C4-2B (cell line): ENCODE measurements around the gene SOD2.

Experiments used
- H3K27ac ChIP-seq: fragments of 450-650 bp; 2 replicates; pipeline ENCODE4 v1.5.1; 2017
- ZFX ChIP-seq: fragments of 450-650 bp; IDR thresholded peaks from 2 replicates; pipeline ENCODE4 v1.6.1; 2017
- TF ChIP-seq, protein P1 (sequence below): fragments of 450-650 bp; conservative IDR thresholded peaks from 2 replicates; pipeline ENCODE4 v1.5.1; 2017; ENCODE audit warnings: mild to moderate bottlenecking

The SOD2 gene

DNA sequence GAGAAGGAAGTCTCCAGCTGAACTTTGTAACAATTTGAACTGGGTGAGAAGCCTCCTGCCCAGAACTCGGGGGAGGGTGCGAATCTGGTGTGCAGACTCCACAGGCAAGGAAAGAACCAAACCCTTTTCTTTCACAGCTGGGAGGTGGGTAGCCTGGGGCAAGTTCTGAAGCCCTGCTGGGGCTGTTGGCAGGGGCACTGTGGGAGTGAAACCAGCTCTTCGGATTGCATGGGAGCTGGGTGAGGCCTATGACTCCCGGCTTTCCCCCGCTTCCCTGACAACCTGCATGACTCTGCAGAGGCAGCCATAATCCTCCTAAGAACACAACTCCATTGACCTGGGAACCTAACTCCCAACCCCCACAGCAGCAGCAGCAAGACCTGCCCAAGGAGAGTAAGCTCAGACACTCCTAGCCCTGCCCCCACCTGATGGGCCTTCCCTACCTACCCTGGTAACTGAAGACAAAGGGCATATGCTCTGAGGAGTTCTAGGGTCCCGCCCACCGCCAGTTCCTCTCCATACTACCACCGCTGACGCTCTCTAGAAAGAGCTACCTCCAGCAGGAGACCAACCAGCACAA is 37.5 kb downstream of the SOD2 start:
- no peak for TF ChIP-seq ZFX
- TF ChIP-seq, protein P1, sequence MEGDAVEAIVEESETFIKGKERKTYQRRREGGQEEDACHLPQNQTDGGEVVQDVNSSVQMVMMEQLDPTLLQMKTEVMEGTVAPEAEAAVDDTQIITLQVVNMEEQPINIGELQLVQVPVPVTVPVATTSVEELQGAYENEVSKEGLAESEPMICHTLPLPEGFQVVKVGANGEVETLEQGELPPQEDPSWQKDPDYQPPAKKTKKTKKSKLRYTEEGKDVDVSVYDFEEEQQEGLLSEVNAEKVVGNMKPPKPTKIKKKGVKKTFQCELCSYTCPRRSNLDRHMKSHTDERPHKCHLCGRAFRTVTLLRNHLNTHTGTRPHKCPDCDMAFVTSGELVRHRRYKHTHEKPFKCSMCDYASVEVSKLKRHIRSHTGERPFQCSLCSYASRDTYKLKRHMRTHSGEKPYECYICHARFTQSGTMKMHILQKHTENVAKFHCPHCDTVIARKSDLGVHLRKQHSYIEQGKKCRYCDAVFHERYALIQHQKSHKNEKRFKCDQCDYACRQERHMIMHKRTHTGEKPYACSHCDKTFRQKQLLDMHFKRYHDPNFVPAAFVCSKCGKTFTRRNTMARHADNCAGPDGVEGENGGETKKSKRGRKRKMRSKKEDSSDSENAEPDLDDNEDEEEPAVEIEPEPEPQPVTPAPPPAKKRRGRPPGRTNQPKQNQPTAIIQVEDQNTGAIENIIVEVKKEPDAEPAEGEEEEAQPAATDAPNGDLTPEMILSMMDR = no peak
- no peak overlapping the region for H3K27ac ChIP-seq

DNA sequence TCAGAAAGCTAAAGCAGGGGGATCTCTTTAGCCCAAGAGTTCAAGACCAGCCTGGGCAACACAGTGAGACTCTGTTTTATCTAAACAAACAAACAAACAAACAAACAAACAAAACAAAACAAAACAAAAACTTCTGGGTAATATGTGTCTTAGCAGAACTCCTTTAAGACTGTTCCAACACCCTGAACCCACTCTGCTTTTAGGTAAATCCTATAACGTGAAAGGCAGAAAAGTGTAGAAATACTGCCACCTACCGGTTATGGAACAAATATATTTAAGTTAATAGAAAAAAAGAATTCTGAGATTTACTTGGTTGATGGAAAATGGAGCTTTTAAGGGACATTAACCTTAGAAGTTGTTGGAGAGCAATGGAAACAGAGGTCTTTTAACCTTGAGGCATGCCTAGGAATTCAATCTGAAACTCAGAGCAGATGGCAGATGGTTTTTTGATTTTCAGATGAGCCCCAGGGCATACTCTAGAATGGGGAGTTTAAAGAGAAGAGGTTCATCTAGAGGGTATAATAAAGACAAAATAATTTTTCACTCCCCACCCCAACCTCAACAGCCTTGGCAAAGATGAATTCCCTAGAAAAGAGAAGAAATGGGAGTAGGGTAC is 38.5 kb downstream of the SOD2 start:
- TF ChIP-seq, protein P1 = peak; percentile 26
- TF ChIP-seq ZFX = no peak
- no peak overlapping the region for H3K27ac ChIP-seq

DNA sequence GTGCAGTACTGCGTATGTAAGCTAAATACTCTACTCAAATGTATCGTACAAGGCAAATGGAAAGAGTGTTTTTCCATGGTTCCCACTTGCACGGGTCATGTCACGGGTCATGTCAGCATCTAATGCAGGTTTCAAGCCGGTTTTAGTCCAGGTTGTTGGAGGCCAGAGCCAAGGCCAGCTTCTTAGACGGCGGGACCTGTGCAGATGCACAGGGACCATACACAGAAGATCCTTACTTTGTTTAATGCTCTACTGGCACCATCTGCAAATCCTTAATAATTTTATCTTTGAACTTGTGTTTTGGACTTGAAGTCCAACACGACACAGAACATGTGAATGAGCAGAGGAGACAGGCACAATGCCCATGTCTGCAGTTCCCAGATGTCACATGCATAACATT is 42.7 kb downstream of the SOD2 start:
- H3K27ac ChIP-seq = no peak overlapping the region
- TF ChIP-seq ZFX = no peak
- TF ChIP-seq, protein P1 = no peak

DNA sequence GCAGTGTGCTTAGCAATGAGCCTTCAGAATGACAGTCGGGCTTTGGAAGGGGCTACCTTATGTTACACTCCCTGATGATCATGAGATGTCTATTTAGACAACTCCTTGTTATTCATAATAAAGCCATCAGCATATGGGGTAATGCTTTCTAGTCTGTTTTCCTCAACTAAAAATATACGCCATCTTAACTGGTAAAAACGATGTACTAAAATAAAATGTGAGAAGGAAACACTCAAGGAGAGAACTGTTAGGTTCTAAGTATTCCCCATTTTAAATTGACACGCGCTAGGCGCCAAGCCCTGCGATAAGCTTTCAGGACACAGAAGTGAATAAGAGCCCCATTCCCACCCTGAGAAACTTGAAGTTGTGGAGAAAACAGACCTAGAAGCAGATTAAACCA is 43.6 kb downstream of the SOD2 start:
- no peak overlapping the region for H3K27ac ChIP-seq
- TF ChIP-seq, protein P1 = no peak
- no peak for TF ChIP-seq ZFX

DNA sequence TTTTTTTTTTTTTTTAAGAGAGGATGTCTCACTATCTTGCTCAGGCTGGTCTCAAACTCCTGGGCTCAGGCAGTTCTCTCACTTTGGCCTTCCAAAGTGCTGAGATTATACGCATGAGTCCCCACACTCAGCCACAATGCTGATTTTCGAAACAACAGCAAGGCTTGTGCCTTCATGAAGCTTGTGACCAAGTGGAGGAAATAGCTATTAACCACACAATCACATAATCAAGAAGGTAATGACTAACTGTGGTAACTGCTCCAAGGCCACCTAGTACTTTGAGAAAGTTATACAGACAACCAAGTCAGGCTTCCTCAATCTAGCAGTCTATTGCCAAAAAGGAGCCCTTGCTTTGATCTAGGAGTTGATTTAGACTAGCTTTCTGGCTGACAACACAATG is 46.3 kb downstream of the SOD2 start:
- TF ChIP-seq ZFX = no peak
- TF ChIP-seq, protein P1 = no peak
- H3K27ac ChIP-seq = no peak overlapping the region

DNA sequence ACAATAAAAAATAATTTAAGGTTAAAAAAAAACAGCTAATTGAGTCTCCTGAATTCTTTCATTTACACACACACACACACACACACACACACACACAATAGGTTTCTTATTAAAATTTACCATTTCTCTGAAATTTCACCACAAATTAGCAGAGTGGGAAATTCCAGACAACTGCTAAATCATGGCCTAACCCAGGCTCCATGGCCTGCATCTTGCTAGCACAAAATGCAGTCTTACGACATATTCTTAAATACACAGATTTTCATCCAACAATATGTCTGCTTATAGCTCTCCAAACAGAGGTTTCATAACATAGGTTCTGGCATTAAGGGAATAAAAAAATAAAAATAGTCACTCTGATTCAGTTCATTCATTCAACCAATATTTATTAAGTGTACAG is 46.9 kb downstream of the SOD2 start:
- no peak for TF ChIP-seq ZFX
- TF ChIP-seq, protein P1 = no peak
- H3K27ac ChIP-seq = no peak overlapping the region

DNA sequence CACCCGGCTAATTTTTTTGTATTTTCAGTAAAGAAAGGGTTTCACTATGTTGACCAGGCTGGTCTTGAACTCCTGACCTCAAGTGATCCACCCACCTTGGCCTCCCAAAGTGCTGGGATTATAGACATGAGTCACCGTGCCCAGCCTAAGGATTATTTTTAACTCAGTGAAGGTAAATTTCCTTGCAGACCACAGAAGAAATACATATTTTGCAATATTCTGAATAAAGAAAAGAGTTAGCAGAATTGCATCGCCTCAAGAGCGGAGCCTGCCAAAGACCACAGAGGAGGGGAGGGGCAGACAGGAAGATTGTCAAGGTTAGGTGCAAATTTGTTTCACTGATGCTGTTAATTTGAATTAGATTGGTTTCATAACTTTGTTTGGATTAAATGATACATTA is 47.4 kb downstream of the SOD2 start:
- TF ChIP-seq, protein P1 = no peak
- no peak for TF ChIP-seq ZFX
- H3K27ac ChIP-seq = no peak overlapping the region
